Stimulated activated CD4-positive, alpha-beta T cell treated with anti-CD3 and anti-CD28 coated beads, Interleukin-15, amount 100 ng/mL, for 1 hour (primary cell): ENCODE data around the gene ANAPC13.

Source experiments
- DNase-seq, 2 donors: peaks; one replicate each; pipeline ENCODE4 v3.0.0-alpha.2; 2020; ENCODE audit warnings: low read depth in 1 of 2, low spot score in 1 of 2

Gene ANAPC13, protein sequence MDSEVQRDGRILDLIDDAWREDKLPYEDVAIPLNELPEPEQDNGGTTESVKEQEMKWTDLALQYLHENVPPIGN

DNA sequence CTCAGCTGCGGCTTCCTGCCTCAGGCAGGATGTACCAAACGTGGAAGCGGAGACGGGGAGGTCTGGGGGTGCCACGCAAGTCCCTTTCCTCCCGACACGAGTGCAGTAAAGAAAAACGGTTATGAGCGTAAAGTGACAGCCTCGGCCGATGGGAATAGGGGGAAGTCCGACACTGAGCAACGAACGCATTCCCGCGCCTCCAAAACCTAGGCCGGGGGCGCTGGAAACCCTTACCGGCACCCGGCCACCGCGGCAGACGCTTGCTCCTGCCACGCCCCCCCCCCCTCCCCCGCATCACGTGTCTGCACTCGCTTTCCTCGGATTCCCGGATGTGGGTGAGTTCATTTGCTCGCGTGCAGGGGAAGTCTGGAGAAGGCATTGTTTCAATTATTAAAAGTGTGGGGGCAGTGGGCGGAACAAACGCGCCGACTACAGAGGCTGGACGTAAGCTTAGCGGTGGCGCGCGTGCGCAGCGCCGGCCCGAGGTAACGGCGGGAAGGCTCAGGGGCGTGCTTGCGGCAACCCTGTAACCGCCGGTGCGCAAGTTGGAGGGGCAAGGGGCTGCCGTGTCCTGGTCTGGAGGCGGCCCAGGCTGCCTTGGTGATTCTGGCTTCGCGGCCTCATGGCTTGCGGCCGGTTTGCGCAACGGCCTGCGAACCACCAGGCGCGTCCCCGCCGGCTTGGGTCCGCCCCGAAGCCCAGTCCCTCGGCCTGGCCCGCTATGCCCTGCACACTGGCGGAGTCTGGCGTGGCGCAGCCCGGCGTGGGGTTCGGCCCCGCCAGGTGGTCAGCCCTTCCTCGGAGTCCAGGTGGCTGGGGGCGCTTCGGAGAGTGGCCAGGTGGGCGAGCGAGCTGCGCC, at the start of gene ANAPC13, which contains the start of gene CEP63:
ANAPC13 (minus strand) TSS at position 268 of the 859 bp plus-strand sequence. CDS start 3,081 bp downstream, outside the sequence.
CEP63 (plus strand) TSS at position 340 of the 859 bp plus-strand sequence. CDS start 9,264 bp downstream, outside the sequence.
- DNase-seq = peak; percentile 79 to 80

DNA sequence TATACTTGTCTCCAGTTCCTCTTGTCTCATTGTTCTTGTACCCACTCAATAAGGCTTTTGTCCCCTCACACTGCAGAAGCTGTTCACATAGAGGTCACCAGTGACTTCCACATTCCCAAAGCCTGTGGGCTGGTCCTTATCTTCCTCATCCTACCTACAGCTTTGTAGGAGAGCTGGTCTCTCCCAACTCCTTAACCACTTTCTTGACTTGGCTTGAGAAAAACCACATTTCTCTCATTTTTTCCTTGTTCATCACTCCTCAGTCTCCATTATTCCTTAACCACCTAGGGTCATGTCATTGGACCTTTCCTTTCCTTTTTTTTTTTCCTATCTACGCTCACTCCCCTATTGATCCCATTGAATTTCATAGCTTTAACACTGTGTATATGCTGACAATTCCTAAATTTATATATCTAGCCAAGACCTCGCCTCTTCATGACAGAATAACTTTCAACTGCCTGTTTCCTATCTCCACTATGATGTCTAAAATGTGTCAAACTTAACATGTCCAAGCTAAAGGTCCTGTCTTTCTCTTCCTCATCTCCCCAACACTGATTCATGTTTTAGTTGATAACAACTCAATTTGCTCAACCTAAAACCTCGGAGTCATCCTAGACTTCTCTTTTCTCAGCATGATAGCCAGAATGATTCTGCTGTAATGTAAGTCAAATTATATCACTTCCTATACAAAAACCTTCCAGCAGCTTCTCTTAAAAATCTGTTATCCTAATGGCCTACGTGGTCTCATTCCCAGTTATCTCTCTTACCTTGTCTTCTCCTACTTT, 49.6 kb upstream of the ANAPC13 start:
- DNase-seq = no peak

DNA sequence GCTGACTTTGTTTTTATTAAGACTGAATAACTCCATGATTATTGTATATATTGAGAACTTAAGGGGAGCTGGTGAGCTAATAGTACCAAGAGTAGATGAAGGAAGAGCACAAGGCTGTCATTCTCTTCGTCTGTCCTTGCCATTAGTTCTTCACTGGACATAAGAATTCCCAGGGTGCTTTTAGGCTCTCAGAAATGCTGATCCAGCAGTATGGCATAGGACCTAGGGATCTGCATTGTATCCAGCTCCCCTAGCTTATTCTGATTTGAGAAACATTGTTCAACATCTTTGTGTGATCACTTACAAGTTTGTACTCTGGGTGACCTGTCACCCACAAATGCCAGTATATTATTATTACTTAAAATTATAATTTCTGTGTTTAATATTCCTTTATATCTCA, 47.7 kb upstream of the ANAPC13 start:
- no peak for DNase-seq

DNA sequence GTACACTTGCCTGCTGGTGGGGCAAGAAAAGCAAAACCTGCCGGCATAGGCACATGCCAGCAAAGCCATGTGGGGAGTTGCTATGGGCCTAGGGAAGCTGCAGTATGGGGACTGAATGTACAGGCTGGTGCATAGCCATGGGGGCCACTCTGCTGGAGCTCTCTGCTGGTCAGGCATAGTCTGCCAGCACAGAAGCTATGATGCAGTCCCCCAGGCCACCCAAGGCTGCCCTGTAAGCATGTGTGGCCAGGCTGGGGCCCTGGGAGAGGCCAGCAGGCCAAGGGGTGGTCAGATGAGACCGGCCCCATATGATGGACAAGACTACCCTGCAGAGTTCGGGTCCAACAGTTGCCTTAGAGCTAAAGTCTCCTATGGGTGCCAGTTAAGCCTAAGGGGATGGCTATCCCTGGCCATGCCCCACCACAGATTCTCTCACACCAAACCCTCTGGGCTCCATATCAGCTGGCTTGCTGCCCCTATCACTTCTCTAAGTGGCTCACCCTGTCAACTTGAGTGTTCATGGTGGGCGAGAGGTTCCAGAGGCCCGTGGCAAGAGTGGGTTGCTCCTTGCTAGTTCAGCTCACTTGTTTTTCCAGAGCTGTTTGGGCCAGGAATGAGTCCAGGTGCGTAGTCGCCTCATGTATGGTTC, 41.9 kb upstream of the ANAPC13 start:
- DNase-seq = no peak

DNA sequence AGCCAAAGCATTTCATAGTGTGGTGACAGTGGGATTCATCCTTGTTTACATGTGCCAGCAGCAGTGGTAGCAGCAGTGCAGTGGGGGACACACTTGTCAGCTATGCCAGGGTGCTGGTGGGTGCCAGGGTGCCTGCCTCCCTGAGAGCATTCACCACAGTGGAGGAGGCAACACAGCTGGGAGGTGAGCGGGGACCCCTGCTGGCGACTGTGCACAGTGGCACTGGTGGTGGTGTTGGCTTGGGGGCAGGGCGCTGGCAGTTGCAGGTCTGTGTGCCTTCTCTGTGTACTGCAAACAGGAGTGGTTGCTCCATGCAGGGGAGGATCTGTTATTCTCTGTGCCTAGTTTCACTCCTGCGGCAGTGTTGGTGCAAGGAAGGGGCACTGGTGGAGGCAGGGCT, 41.3 kb upstream of the ANAPC13 start:
- DNase-seq = no peak

DNA sequence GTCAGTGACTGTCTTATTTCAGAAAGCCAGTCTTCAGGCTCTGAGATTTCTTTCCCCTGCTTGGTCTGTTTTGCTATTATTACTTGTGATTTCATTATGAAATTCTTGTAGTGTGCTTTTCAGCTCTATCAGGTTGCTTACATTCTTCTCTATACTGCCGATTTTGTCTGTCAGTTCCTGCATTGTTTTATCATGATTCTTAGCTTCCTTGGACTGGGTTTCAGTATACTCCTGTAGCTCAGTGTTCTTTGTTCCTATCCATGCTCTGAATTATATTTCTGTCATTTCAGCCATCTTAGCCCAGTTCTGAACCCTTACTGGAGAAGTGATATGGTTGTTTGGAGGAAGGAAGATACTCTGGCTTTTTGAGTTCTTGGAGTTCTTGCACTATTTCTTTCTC, 40.5 kb upstream of the ANAPC13 start:
- DNase-seq = no peak

DNA sequence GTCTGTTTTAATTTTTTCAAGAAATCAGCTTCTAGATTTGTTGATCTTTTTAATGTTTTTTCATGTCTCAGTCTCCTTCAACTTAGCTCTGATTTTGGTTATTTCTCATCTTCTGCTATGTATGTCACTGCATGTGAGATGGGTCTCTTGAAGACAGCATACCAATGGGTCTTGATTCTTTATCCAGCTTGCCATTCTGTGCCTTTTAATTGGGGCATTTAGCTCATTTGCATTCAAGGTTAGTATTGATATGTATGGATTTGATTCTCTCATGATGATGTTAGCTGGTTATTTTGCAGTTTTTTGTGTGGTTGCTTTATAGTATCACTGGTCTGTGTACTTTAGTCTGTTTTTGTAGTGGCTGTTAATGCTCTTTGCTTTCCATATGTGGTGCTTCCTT, 39.5 kb upstream of the ANAPC13 start:
- no peak for DNase-seq

DNA sequence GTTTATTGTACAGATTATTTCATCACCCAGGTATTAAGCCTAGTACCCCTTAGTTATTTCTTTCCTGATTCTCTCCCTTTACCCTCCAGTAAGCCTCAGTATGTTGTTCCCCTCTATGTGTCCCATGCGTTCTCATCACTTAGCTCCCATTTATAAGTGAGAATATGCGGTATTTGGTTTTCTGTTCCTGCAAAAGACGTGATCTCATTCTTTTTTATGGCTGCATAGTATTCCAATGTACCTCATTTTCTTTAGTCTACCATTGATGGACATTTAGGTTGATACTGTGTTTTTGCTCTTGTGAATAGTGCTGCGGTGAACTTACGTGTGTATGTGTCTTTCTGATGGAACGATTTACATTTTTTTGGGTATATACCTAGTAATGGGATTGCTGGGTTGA, 36.8 kb upstream of the ANAPC13 start:
- no peak for DNase-seq

DNA sequence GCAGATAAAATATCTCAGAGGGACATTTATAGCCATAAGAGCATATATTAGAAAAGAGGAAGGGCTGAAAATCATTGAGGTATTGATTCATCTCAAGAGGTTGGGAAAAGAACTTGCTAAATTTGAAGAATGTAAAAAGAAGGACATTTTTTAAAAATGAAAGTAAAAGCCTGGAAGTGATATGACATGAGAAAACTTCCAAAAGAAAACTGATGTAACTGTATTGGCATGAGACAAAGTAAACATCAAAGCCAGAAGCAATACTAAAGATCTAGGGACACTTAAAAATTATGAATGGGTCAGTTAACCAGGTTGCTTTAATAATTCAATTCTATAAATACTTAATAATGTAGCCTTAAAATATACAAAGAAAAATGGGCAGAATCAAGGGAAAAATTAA, 32.0 kb upstream of the ANAPC13 start:
- DNase-seq = no peak

DNA sequence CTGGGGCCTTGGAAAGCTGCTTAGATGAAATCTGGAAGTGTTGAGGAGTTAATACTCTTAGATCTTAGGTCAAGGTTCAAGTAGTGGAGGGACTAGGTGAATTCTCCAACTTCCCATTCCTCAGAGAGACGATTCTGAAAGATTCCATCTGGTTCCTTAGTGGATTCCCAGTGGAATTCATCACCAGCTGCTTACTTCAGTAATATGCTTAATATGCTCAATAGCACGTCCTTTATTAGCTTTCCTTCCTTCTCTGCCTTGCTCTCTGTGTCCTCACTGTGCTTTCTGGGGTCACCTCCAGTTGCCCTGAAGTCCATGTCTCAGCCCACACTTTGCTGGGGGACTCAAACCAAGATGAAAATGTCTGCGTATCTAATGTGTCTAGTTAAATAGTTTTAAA, 31.1 kb upstream of the ANAPC13 start:
- DNase-seq = no peak

DNA sequence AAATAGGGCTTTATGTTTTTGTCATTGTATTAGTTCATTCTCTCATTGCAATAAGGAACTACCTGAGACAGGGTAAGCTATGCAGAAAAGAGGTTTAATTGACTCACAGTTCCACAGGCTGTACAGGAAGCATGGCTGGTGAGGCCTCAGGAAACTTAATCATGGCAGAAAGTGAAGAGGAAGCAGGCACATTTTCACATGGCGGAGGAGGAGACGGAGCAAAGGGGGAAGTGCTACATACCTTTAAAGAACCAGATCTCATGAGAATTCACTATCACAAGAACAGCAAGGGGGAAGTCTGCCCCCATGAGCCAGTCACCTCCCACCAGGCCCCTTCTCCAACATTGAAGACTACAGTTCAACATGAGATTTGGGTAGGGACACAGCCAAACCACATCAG, 25.7 kb upstream of the ANAPC13 start:
- DNase-seq = no peak

DNA sequence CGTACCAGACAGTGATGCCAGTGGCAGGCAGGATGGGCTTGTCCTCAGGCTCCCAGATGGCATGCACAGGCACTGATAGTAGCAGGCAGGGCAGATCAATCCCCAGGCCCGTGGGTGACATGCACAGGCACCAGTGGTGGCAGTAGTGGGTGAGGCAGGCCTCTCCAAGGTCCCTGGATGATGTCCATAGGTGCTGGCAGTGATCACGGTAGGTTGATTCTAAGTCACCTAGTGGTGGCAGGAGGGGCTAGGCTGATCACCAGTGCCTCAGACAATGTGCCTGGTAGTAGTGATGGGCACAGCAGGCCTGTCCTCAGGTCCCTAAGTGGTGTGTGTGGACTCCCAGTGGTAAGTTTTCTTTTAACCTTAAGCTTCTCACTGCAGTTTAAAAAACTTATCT, 19.7 kb upstream of the ANAPC13 start:
- DNase-seq = no peak

DNA sequence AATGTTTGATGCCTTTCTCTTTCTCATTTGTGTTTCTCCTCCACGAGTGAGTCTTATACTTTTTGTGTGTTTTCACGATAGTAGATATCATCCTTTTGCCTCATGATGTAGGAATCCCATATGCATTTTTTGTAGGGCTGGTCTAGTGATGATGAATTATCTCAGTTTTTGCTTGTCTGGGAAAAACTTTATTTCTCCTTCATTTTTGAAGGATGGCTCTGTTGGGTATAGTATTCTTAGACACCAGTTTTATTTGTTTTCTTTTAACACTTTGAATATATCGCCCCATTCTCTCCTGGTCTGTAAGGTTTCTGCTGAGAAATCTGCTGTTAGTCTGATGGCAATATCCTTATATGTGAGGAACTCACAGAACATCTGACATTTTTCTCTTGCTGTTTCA, 18.3 kb upstream of the ANAPC13 start:
- no peak for DNase-seq

DNA sequence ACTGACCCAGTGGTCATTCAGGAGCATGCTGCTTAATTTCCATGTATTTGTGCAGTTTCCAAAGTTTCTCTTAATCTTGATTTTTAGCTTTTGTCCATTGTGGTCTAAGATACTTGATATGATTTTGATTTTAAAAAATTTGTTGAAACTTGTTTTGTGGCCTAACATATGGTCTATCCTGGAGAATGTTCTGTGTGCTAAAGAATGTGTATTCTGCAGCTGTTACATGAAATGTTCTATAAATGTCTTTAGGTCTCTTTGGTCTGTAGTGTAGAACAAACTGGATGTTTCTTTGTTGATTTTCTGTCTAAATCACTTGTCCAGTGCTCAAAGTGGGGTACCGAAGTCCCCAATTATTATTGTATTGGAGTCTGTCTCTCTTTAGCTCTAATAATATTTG, 17.5 kb upstream of the ANAPC13 start:
- DNase-seq = no peak

DNA sequence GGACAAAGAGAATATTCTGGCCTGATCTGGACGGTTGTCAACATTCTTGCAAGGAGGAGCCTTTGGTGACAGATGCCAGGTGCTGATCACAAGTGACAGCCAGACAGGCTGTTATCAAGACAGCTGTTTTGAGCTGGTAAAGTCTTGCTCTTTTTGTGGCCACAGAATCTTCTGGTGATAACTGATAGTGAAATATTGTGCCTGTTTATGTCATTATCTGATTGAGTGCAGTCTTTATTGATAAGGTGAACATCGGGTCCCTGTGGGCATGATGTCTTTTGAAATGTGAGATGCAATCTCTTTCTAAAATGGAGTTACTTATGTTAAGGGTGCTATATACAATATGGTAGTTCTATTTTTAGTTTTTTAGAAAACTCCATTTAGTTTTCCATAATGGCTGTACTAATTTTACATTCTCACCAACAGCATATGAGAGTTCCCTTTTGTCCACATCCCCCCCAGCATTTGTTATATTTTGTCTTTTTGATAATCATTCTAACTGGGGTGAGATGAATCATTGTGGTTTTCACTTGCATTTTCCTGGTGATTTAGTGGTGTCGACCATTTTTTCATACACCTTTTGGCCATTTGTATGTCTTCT, 10.8 kb upstream of the ANAPC13 start:
- DNase-seq = no peak

DNA sequence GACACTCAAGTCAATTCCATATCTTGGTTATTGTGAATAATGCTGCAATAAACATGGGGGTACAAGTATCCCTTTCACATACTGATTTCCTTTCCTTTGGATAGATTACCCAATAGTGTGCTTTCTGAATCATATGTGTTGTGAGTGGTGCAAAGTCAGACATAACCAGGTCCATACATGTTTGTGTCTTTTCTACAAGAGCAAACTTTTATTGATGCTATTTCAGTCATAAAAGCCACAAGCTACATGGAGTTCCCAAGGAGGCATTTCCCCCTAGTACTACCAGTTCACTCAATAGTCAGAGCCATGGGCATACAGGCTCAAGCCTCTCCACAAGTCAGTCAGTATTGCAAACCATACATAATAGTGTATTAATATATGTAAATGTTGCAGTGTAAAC, 10.2 kb upstream of the ANAPC13 start:
- no peak for DNase-seq

DNA sequence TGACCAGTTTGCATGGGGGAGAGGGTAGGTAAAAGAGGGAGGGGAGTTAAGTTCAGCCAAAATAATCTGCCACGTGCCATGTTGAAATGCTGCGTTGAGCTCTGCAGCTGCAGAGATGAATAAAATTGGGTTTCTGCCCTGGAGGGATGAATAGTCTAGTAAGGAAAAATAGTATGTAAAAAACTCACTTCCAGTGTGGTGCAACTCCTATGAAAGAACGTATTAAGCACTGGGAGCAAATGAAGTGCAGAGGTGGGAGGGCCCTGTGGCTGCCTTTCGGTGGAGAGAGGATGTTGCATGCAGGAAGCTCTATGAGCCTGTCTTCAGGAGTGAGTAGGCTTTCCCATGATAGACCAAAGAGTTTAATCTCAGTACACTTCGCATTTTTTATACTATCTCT, 8.7 kb upstream of the ANAPC13 start:
- no peak for DNase-seq

DNA sequence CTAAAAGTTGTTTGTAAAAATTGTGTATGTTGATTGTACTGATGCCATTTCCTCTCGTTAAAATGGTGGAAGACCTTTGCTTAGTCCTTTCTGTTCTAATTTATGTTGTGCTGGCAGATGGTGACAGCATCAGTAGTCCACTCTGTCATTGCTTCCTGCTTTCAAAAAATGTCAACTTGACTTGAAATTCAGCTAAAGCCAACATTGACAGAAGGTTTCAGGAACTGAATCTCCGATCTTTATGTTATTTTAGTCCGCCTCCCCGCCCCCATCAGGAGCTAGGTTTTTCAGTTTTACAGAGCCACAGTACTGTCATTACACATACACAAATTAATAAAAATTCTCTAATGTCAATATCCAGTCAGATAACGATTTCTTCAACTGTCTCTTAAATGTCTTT, 1.6 kb upstream of the ANAPC13 start:
- DNase-seq = no peak

DNA sequence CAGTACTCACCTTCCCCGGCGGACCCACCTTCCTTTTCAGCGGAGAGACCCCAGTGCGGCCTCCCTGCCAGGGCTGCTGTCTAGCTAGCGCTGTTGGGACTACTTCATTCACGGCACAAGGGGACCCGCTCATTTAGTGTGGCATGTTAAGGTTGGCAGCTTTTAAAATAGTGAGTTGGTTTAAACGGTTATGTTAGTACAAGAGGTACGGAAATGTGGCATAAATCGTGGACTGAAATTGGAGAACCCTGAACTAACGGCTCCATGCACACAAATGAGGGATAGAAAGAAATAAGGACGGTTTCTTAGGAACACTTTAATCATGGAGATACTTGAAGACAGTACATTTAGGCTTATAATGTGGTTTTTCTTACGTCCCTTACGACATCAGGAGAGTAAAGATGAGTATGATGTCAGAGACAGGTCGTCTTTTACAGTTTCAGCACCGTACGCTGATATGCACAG, 824 bp upstream of the ANAPC13 start:
- no peak for DNase-seq

DNA sequence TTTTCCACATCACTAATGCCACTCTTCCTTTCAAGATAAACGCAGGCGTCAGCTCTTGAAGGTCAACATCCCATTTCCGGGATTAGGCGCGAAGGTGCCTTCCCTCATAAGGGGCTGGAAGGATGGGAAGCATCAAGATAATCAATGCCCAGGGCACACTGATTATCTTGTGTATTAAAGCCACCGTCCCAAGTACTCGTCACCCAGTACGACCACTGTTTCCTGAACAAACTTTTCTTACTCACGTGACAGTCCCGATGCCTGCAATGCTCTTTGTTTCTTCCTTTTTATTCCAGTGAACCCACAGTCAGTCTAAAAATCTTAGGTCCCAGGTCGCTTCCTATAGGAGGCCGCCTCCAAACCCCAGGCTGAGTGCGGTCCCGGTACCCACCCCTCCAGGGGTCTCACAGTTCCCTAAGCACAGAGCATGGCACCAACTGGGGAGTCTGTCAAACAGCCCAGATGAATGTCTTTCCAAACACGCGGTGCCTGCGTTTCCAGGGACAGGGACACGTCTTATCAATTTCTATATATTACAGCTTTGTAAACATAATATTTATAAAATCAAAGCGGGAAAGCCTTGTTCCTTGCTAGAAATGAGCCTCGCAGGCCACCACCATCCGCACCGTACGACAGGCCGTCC, 589 bp downstream of the ANAPC13 start:
- DNase-seq = no peak
